Activated T-cell treated with anti-CD3 and anti-CD28 coated beads, Interleukin-2, amount 50 U/mL, for 24 hours (primary cell): Measurements from ENCODE around the gene MTMR1.

Experiments used
- DNase-seq: peaks from one replicate; pipeline ENCODE4 v3.0.0-alpha.2; 2020
- H3K27ac Mint-ChIP-seq: 2 replicates; pipeline ENCODE4 v1.8.0; 2020; ENCODE audit warnings: mild to moderate bottlenecking, mixed read lengths
- H3K27me3 Mint-ChIP-seq: 2 replicates; pipeline ENCODE4 v1.8.0; 2020; ENCODE audit warnings: mixed read lengths
- H3K36me3 Mint-ChIP-seq: 2 replicates; pipeline ENCODE4 v1.8.0; 2020; ENCODE audit warnings: low read depth, mixed read lengths
- H3K4me1 Mint-ChIP-seq: 2 replicates; pipeline ENCODE4 v1.8.0; 2020; ENCODE audit warnings: low read depth, mixed read lengths
- H3K4me3 Mint-ChIP-seq: 2 replicates; pipeline ENCODE4 v1.8.0; 2020; ENCODE audit warnings: mild to moderate bottlenecking, moderate library complexity, mixed read lengths
- H3K9me3 Mint-ChIP-seq: 2 replicates; pipeline ENCODE4 v1.8.0; 2020; ENCODE audit warnings: mixed read lengths

The MTMR1 gene

GRCh38 chrX:150762258-150763165 lies 69.3 kb downstream of the MTMR1 start:
- H3K27ac Mint-ChIP-seq: no peak overlapping the region

GRCh38 chrX:150763303-150763797 lies 70.2 kb downstream of the MTMR1 start:
- Mint-ChIP-seq H3K36me3 (peaks cover 36% of the 10 kb centered on the region), H3K27ac (no peak overlapping the region), H3K4me1 (peaks cover 12% of the 10 kb centered on the region), H3K4me3 (no peak overlapping the region), H3K9me3 (no peaks in the 10 kb centered on the region), H3K27me3 (no peaks in the 10 kb centered on the region)
- DNase-seq: no peak

More at GRCh38 chrX:150762258-150763165, 69.3 kb downstream of the MTMR1 start:
- Mint-ChIP-seq H3K9me3 (no peaks in the 10 kb centered on the region), H3K36me3 (peaks cover 41% of the 10 kb centered on the region), H3K27me3 (no peaks in the 10 kb centered on the region), H3K4me3 (no peak overlapping the region), H3K4me1 (peaks cover 5% of the 10 kb centered on the region)
- no peak for DNase-seq

GRCh38 chrX:150763810-150764209 lies 70.6 kb downstream of the MTMR1 start:
- DNase-seq: no peak
- Mint-ChIP-seq H3K4me3 (no peak overlapping the region), H3K9me3 (no peaks in the 10 kb centered on the region), H3K27me3 (no peaks in the 10 kb centered on the region), H3K36me3 (peaks cover 33% of the 10 kb centered on the region), H3K4me1 (peaks cover 13% of the 10 kb centered on the region), H3K27ac (no peak overlapping the region)

GRCh38 chrX:150765237-150765636 lies 72.0 kb downstream of the MTMR1 start:
- Mint-ChIP-seq H3K27me3 (no peaks in the 10 kb centered on the region), H3K4me3 (no peak overlapping the region), H3K36me3 (peaks cover 27% of the 10 kb centered on the region), H3K4me1 (peaks cover 13% of the 10 kb centered on the region), H3K9me3 (no peaks in the 10 kb centered on the region), H3K27ac (no peak overlapping the region)
- DNase-seq: no peak

GRCh38 chrX:150765782-150766350 lies 72.7 kb downstream of the MTMR1 start:
- no peaks in the 10 kb centered on the region for H3K9me3 Mint-ChIP-seq
- H3K4me3 Mint-ChIP-seq: no peak overlapping the region
- DNase-seq: no peak
- H3K4me1 Mint-ChIP-seq: peaks cover 13% of the 10 kb centered on the region
- H3K36me3 Mint-ChIP-seq: peaks cover 27% of the 10 kb centered on the region
- no peak overlapping the region for H3K27ac Mint-ChIP-seq
- no peaks in the 10 kb centered on the region for H3K27me3 Mint-ChIP-seq

- Mint-ChIP-seq H3K9me3 (no peaks in the 10 kb centered on the region), H3K36me3 (peaks cover 25% of the 10 kb centered on the region), H3K4me3 (no peak overlapping the region), H3K27me3 (no peaks in the 10 kb centered on the region), H3K27ac (peak overlapping the region; percentile 40), H3K4me1 (peaks cover 13% of the 10 kb centered on the region)
- no peak for DNase-seq
Observed at GRCh38 chrX:150766351-150767044, 73.3 kb downstream of the MTMR1 start.

GRCh38 chrX:150767045-150767395 lies 73.8 kb downstream of the MTMR1 start:
- no peak for DNase-seq
- Mint-ChIP-seq H3K9me3 (no peaks in the 10 kb centered on the region), H3K27ac (no peak overlapping the region), H3K27me3 (peaks cover under 1% of the 10 kb centered on the region), H3K4me3 (no peak overlapping the region), H3K36me3 (peaks cover 25% of the 10 kb centered on the region), H3K4me1 (peaks cover 13% of the 10 kb centered on the region)

GRCh38 chrX:150767475-150768131 lies 74.4 kb downstream of the MTMR1 start:
- no peak overlapping the region for H3K4me3 Mint-ChIP-seq
- DNase-seq: peak; percentile 45
- H3K27me3 Mint-ChIP-seq: peaks cover 6% of the 10 kb centered on the region
- peaks cover 13% of the 10 kb centered on the region for H3K4me1 Mint-ChIP-seq
- H3K27ac Mint-ChIP-seq: peak overlapping the region; percentile 71
- H3K9me3 Mint-ChIP-seq: no peaks in the 10 kb centered on the region
- H3K36me3 Mint-ChIP-seq: peaks cover 24% of the 10 kb centered on the region

GRCh38 chrX:150768132-150768485 lies 74.9 kb downstream of the MTMR1 start:
- Mint-ChIP-seq H3K9me3 (no peaks in the 10 kb centered on the region), H3K27ac (peak overlapping the region; percentile 71), H3K4me3 (no peak overlapping the region), H3K27me3 (peaks cover 8% of the 10 kb centered on the region), H3K36me3 (peaks cover 19% of the 10 kb centered on the region), H3K4me1 (peaks cover 13% of the 10 kb centered on the region)
- DNase-seq: no peak

- H3K4me3 Mint-ChIP-seq: no peak overlapping the region
- H3K27me3 Mint-ChIP-seq: peaks cover 8% of the 10 kb centered on the region
- H3K36me3 Mint-ChIP-seq: peaks cover 15% of the 10 kb centered on the region
- no peaks in the 10 kb centered on the region for H3K9me3 Mint-ChIP-seq
- H3K27ac Mint-ChIP-seq: no peak overlapping the region
- H3K4me1 Mint-ChIP-seq: peaks cover 13% of the 10 kb centered on the region
- DNase-seq: no peak
Observed at GRCh38 chrX:150768580-150769190, 75.5 kb downstream of the MTMR1 start.

GRCh38 chrX:150769408-150769807 lies 76.2 kb downstream of the MTMR1 start:
- H3K4me3 Mint-ChIP-seq: no peak overlapping the region
- H3K36me3 Mint-ChIP-seq: peaks cover 12% of the 10 kb centered on the region
- H3K4me1 Mint-ChIP-seq: peaks cover 13% of the 10 kb centered on the region
- H3K27me3 Mint-ChIP-seq: peaks cover 8% of the 10 kb centered on the region
- no peak overlapping the region for H3K27ac Mint-ChIP-seq
- H3K9me3 Mint-ChIP-seq: no peaks in the 10 kb centered on the region
- no peak for DNase-seq

GRCh38 chrX:150770623-150771022 lies 77.4 kb downstream of the MTMR1 start:
- no peak overlapping the region for H3K27ac Mint-ChIP-seq

GRCh38 chrX:150771116-150771515 lies 77.9 kb downstream of the MTMR1 start:
- peaks cover 8% of the 10 kb centered on the region for H3K36me3 Mint-ChIP-seq
- peaks cover 8% of the 10 kb centered on the region for H3K27me3 Mint-ChIP-seq
- H3K9me3 Mint-ChIP-seq: no peaks in the 10 kb centered on the region
- H3K4me3 Mint-ChIP-seq: no peak overlapping the region
- H3K27ac Mint-ChIP-seq: no peak overlapping the region
- peaks cover 13% of the 10 kb centered on the region for H3K4me1 Mint-ChIP-seq
- DNase-seq: no peak

More at GRCh38 chrX:150770623-150771022, 77.4 kb downstream of the MTMR1 start:
- no peak for DNase-seq
- Mint-ChIP-seq H3K4me3 (no peak overlapping the region), H3K27me3 (peaks cover 8% of the 10 kb centered on the region), H3K9me3 (no peaks in the 10 kb centered on the region), H3K36me3 (peaks cover 8% of the 10 kb centered on the region), H3K4me1 (peaks cover 13% of the 10 kb centered on the region)
